Measurements from ENCODE around the gene SRPK2.

- TF ChIP-seq CTCF (IDR thresholded peaks at IDR 0.05) = no peak
- TF ChIP-seq POLR2A (IDR thresholded peaks at IDR 0.05) = no peak
Measured at GRCh38 chr7:105131033-105131656, 257.6 kb downstream of the SRPK2 start.
